HG02884 (cell line): Measurements from ENCODE around the gene LRRC9.
A peak's percentile ranks its signal among the peaks of the same experiment; 100 is the strongest.
"Not testable (repeated sequence)": the region's sequence is repeated elsewhere in the genome, so short reads cannot be mapped to it uniquely, and the experiment has no call there.

Experiments used
- ATAC-seq: cut with Tn5 transposase; IDR thresholded peaks from one replicate; pipeline ENCODE4 v1.9.1; 2021; ENCODE audit warnings: mild to moderate bottlenecking, moderate library complexity; ENCODE audit not compliant: unreplicated experiment

Gene LRRC9

DNA sequence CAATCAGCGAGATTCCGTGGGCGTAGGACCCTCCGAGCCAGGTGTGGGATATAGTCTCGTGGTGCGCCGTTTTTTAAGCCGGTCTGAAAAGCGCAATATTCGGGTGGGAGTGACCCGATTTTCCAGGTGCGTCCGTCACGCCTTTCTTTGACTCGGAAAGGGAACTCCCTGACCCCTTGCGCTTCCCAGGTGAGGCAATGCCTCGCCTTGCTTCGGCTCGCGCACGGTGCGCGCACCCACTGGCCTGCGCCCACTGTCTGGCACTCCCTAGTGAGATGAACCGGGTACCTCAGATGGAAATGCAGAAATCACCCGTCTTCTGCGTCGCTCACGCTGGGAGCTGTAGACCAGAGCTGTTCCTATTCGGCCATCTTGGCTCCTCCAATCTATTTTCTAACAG is 32.2 kb downstream of the LRRC9 start:
- not testable (repeated sequence) for ATAC-seq

DNA sequence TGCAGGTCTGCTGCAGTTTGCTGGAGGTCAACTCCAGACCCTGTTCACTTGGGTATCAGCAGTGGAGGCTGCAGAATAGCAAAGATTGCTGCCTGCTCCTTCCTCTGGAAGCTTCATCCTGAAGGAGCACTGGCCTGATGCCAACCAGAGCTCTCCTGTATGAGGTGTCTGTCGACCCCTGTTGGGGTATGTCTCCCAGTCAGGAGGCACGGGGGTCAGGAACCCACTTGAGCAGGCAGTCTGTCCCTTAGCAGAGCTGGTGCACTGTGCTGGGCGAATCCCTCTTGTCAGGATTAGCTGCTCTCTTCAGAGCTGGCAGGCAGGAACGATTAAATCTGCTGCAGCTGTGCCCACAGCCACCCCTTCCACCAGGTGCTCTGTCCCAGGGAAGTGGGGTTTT is 37.9 kb downstream of the LRRC9 start:
- not testable (repeated sequence) for ATAC-seq

DNA sequence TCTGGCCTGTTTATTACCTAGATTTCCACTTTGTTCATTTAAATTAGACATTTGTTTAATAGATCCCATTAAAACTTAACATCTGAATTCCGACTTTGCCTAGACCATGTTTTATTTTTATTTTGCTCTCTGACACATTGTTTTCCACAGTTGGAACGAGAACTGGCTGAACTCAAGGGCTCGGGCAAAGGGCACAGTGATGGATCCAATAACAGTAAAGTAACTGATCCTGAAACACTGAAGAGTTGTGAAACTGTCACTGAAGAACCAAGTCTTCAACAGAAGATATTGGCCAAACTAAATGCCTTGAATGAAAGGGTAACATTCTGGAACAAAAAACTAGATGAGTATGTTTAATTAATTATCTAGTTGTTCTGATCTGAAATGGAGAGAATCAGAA is 39.7 kb downstream of the LRRC9 start:
- ATAC-seq, result no peak

DNA sequence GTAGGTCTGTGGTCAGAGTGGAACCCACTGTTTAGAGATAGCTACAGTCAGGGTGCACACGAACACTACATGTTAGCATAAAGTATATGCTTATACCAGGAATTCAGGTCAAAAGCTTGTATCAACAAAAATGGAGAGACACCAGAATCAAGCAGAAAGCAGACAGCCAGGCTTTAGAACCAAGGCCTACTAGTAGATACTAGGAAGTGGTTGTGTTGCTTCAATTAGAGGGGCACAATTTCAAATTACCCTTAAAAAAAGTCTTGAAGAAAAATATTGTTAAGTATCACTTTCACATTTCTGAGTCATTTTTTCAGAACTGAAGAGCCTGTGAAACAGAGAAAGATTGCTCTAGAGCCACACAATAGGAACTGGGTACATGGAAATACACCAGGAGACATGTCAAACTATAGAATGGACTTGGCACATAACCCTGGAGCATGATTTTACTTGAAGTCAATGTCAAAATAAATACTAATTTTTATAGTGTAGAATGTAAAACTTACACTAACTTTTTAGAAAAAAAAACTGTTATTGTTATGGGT is 41.6 kb downstream of the LRRC9 start:
- ATAC-seq, result peak; percentile 41

DNA sequence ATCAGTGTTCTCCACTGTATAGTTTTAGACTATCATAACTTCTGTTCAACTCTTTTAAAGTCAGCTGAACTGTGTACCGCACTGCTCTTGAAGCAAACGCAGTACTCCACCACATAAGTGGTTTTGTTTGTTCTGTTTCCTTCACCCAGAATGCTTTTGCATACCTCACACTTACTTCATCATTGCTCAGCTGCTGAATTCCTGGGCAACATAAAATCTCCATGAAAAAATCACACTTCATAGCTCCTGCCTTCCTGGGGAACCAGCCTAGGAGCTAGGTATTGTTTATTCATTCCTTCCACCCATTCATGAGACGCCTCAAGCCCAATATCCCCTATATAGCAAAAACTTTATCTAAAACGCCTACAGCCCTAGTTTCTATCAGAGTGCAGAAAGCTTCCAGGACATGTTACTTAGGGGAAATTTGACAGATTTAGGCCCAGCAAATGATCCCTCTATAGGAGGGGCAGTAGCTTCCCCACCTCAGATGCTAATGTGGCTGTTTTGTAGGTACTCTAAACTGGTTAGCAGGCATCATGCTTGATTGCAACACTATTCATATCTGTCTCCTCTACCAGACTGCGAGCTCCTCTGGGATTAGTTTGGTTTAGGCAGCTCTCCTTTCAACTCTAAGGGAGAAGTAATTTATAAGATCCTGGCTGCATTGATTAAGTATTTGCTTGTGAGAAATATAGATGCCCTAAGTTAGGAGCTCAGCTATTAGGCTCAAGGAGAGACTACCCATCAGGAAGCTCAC is 44.5 kb downstream of the LRRC9 start:
- peak; percentile 10 for ATAC-seq

DNA sequence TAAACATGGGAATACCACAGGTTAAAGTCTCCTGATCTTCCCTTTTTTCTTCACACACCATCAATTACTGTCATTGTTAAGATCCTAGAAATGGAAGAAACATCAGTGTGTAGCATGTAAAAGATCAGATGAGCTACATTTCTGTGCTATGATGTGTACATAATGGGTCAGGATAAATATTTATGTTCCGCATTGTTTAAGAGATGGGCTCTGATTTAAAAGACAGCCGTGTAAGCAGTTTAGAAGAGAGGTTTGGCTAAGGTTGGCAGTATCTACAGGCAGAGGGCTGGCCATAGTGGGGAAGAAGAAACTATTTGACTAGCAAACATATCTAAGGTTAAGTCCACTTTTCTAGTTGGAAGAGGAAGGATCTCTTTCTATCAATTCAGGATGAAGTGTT is 49.4 kb downstream of the LRRC9 start:
- no peak for ATAC-seq

DNA sequence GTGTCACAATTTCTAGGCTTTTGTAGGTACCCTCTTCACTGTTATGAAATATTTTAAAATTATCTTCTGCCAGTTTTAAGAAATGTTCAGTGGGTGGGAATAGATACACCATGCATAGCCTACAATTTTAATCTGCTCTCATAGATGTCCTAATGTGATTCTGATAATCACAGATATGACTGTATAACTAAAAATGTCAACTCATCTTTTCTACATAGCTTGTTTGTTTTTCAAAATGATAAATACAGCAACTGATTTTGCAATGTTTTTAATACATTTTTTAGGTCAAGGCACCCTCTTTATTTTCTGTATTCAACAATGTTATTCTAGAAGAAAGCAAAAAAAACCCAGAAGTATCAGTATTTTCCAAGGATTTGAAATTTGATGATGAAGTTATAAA is 61.6 kb downstream of the LRRC9 start:
- no peak for ATAC-seq

DNA sequence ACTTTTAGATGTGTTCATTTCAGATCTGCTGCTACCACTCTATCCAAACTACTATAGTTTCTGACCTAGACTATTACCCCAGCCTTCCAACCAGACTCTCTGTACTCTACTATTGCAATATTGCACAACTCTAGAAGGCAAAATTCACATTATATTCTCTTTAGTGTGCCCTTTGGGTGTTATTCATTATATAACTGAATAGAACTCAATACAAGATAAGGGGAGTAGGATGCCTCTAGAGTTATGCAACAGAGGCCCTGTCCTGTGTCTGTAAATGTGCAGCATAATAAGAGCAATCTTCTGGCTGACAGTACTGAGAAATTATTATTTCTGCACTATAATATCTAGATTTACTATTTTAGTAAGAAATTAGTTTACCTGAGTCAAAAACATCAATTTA is 63.1 kb downstream of the LRRC9 start:
- no peak for ATAC-seq

DNA sequence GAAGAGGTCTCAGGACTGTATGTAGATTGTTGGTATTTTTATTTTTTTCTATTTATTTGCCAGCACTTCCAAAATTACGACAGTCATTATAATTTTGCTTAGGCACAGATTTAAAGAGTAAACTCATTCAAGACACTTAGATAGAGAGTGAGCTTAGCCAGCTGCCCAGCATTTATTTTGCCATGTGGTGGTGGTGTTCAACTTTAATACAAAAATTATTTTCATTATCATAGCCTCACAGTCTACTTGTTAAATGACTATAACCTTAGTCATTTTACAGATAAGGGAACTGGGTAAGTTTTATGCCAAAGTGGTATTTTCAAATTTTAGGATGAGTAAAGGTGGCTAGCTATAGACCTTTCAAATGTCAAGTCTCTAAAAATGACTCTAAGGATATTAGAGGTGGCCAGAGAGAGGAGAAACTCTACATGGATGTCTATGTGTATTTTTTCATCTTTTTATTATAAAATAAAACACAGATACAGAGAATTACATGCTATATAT is 66.7 kb downstream of the LRRC9 start:
- no peak for ATAC-seq

DNA sequence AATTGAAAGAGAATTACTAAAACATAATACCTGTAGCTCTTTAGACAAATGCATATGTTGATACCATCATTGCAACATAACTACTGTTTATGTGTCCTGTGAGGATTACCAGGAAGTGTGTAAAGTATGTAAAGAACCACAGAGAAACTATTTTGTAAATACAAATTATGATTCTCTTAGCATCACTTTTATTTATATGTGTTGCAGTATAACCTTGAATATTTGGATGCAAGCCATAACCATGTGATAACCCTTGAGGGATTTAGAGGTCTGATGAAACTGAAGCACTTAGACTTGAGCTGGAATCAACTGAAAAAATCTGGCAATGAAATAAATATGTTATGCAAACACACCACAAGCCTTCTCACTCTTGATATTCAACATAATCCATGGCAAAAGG is 77.5 kb downstream of the LRRC9 start:
- no peak for ATAC-seq

DNA sequence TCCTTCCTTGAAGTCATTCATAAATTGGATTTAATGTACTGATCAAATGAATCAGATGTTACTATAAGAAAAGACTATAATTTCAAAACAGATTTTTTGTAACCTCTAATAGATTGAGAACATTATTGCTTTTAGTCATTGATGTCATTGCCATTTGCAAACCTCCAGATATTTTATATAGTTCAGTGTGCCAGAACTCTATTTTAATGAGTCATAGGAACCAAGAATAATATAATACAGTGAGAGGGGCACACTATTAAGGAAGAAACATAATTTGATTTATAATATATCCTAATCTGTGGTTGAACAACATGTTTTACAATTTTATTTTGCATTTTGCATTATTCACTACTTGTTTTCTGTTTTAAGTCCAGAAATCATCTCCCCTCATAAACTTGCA is 78.0 kb downstream of the LRRC9 start:
- no peak for ATAC-seq

DNA sequence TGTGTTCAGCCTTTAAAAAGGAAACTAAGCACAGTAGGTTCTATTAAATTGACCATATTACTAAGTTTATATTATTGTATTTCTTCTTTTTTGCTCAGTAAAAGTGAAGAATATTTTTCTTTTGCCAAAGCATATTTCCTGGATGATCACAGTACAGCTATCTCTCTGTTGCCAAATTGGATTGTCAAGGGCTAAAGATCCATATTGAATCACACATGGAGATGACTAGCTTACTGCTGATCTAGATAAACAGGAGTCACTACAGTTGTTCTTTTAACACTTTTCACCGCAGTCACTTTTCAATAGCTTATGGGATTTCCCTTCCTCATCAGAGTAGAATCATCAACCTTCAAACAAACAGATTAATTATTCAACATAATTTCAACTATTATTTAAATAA is 78.6 kb downstream of the LRRC9 start:
- no peak for ATAC-seq

DNA sequence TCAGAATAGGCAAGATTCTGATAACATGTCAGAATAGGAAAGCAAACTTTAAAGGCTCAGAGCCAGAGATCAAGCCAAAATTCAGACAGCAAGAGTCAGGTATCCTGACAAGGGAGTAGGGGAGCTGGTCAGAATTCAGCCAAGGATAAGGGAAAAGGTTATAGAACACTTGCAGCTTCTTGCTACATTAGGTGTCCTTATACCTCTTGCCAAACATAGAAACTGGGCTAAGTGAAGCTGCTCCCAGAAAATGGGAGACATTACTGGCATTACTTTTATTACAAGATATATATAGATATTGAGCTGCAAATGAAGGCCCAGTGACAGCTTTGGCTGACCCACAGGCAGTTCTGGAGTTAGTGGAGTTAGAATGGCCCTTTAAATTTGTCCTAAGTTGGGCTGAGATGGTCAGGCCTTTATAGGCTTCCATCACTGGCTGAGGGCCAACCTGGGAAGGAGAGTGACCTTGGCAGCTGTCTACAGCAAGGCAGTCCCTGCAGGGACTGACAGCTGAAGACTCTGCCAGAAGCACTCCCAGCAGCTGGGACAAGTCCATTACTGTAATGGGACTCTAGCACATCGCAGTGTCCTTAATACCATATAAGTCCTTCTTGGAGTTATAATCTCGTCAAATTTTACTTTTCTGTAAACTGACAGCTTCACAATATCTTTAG is 83.0 kb downstream of the LRRC9 start:
- ATAC-seq, result no peak

DNA sequence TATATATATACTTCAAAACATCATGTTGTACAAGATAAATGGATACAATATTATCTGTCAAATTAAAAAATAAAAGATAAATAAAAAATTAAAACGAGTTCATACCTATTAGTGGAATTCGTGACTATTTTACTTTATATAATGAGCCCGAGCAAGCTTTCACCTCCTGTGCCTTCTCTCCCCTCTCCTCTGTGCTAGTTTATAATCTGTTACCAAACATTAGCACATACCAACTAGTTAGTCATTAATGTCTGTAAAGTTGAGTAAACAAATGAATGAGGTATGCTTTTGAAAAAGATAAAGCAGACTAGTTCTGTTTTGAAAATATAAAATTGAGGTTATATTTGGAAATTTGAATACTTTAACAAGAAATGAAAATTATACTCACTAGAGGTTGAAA is 84.0 kb downstream of the LRRC9 start:
- no peak for ATAC-seq

DNA sequence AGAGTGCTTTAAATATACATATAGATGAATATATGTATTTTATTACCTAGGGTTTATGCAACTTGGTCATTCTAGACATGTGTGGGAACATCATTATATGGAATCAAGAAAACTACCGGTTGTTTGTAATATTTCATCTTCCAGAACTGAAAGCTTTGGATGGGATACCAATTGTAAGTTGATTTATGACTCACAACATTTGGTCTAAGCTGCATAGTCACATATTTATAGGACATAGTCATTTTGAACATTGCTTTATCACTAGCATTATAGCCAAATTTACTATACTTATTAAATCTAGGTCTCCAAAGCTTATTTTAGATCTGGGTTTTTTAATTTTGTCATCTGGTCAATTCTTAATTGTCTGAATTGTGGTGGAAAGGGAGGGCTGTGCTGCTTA is 88.1 kb downstream of the LRRC9 start:
- no peak for ATAC-seq

DNA sequence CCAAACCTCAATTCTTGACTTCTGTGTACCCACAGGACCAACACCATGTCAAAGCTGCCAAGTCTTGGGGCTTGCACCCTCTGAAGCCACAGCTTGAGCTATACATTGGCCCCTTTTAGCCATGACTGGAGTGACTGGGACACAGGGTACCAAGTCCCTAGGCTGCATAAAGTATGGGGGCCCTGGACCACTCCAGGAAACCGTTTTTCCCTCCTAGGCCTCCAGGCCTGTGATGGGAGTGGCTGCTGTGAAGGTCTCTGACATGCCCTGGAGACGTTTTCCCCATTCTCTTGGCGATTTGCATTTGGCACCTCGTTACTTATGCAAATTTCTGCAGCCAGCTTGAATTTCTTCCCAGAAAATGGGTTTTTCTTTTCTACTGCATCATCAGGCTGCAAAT is 90.3 kb downstream of the LRRC9 start:
- ATAC-seq, result not testable (repeated sequence)

DNA sequence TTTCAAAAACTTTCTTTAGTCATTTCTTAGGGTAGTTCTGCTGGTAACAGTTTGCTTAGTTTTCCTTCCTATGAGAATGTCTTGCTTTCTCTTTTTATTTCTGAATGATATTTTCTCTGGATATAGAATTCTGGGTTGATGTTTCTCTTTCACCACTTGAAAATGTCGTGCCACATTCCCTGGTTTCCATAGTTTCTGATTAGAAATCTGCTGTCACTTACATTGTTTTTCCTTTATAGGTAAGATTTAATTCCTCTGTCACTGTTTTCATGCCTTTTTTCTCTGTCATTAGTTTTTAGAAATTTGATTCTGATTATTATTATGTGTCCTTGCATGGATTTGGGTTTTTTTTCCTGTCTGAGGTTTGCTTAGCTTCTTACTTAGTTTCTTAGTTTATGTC is 94.5 kb downstream of the LRRC9 start:
- no peak for ATAC-seq

DNA sequence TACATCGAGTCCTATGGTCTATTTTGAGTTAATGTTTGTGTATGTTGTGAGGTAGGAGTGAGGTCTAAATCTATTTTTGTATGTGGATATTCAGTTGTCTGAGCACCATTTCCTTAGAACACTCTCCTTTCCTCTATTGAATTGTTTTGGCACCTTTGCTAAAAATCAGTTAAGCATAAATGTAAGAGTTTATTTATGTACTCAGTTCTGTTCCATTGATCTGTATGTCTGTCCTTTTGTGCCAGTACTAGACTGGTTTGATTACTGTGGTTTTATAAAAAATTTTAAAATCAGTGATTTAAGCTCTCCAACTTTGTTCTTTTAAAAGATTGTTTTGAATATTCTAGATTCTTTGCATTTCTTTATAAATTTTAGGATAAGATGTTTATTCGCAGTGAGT is 101.7 kb downstream of the LRRC9 start:
- no peak for ATAC-seq

DNA sequence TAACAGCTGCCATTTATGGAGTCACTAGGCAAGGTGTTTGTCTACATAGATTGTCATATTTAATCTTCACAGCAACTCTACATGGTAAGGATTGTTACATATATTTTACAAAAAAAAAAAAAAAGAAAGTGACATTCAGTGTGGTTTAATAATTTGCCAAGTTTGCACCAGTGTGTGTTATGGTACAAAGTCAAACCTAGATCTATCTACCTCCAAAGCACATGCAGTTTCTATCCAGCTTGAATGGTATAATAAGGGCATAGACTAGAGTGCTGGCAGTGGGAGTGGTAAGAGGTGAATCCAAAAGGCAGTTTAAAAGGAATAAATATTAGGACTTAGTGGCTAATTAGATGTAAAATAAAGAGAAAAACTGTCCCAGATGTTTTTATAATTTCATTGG is 105.6 kb downstream of the LRRC9 start:
- ATAC-seq, result no peak

DNA sequence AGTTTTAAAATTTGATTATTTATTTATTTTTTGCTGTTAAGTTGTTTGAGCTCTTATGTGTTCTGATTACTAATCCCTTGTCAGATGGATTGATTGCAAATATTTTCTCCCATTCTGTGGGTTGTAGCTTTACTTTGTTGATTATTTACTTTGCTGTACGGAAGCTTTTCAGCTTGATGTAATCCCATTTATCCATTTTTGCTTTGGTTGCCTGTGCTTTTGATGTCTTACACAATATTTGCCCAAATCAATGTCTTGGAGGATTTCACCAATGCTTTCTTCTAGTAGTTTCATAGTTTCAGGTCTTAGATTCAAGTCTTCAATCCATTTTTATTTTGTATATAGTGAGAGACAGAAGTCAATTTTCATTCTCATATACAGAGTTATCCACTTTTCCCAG is 115.2 kb downstream of the LRRC9 start:
- no peak for ATAC-seq

DNA sequence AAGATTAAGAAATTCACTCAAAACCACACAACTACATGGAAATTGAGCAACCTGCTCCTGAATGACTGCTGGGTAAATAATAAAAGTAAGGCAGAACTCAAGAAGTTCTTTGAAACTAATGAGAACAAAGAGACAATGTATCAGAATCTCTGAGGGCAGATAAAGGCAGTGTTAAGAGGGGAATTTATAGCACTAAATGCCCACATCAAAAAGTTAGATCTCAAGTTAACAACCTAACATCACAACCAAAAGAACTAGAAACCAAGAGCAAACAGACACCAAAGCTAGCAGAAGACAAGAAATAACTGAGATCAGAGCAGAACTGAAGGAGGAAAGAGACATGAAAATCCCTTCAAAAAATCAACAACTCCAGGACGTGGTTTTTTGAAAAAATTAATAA is 128.0 kb downstream of the LRRC9 start:
- not testable (repeated sequence) for ATAC-seq

DNA sequence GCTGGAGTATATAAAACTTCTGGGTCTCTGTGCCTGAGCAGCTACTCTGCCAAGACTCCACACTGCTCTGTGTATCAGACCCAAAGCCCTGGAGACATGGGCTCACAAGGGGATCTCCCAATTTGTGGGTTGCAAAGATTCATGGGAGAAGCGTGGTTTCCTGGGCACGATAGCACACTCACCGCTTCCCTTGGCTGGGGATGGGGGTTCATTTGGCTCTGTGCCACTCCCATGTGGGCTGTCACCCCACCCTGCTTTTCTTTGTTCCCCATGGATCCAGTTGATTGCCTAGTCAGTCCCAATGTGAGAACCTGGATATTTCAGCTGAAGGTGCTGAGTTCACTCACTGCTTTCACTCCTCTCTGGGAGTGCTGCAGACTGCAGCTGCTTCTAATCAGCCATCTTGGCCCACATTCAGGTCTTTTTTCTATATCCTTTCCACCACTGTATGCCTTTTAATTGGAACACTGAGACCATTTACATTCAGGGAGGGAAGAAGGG is 131.8 kb downstream of the LRRC9 start:
- peak; percentile 48 for ATAC-seq
